Measurements from ENCODE around the gene RGS7.

The RGS7 gene

GRCh38 chr1:240935920-240936319 is 421.1 kb downstream of the RGS7 start:
- Histone ChIP-seq H3K4me1 (no peaks in the 10 kb centered on the region), H3K27me3 (no peaks in the 10 kb centered on the region), H3K4me3 (ENCODE audit: low read depth, low read length) (no peak overlapping the region), H3K9me3 (no peaks in the 10 kb centered on the region), H3K36me3 (no peaks in the 10 kb centered on the region)
- no peak for DNase-seq
- TF ChIP-seq CTCF (IDR thresholded peaks at IDR 0.05; ENCODE audit: low read depth, low read length): no peak

GRCh38 chr1:240931031-240931430 is 426.0 kb downstream of the RGS7 start:
- no peaks in the 10 kb centered on the region for H3K27me3 ChIP-seq
- H3K9me3 ChIP-seq: no peaks in the 10 kb centered on the region; the same call in none of the 2 replicates
- no peak for TF ChIP-seq CTCF (IDR thresholded peaks at IDR 0.05; ENCODE audit: low read depth, low read length)
- H3K36me3 ChIP-seq: no peaks in the 10 kb centered on the region
- no peak overlapping the region for H3K4me3 ChIP-seq (ENCODE audit: low read depth, low read length)
- no peak for DNase-seq
- no peaks in the 10 kb centered on the region for H3K4me1 ChIP-seq

GRCh38 chr1:240928265-240928664 is 428.7 kb downstream of the RGS7 start:
- no peaks in the 10 kb centered on the region for H3K27me3 ChIP-seq
- no peak overlapping the region for H3K4me3 ChIP-seq (ENCODE audit: low read depth, low read length)
- H3K36me3 ChIP-seq: no peaks in the 10 kb centered on the region
- H3K4me1 ChIP-seq: no peaks in the 10 kb centered on the region
- no peak for DNase-seq
- no peak for TF ChIP-seq CTCF (IDR thresholded peaks at IDR 0.05; ENCODE audit: low read depth, low read length)
- no peaks in the 10 kb centered on the region; the same call in none of the 2 replicates for H3K9me3 ChIP-seq

DNA sequence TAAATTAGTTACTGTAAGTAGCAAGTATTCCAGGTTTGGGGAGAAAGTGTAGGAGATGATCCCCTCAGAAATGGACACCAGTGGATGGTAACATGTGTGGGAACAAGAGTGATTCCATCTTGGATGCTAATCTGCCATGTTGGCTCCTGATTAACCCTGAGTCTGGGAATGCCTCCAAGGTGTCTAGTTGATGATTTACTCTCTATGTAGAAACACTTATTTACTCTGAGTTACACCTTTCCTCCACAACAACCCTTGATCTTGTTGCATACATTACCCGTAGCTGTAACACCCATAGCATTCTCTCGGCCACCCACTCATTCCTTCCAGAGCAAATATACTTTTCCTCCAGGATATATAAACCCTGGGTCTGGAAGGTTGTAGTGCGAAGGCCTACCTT is 429.2 kb downstream of the RGS7 start:
- Histone ChIP-seq H3K36me3 (no peaks in the 10 kb centered on the region), H3K4me3 (ENCODE audit: low read depth, low read length) (no peak overlapping the region), H3K4me1 (no peaks in the 10 kb centered on the region), H3K9me3 (no peaks in the 10 kb centered on the region; the same call in none of the 2 replicates), H3K27me3 (no peaks in the 10 kb centered on the region)
- no peak for TF ChIP-seq CTCF (IDR thresholded peaks at IDR 0.05; ENCODE audit: low read depth, low read length)
- no peak for DNase-seq

- DNase-seq: no peak
- H3K4me1 ChIP-seq: no peaks in the 10 kb centered on the region
- no peak overlapping the region for H3K4me3 ChIP-seq (ENCODE audit: low read depth, low read length)
- no peaks in the 10 kb centered on the region; the same call in none of the 2 replicates for H3K9me3 ChIP-seq
- no peak for TF ChIP-seq CTCF (IDR thresholded peaks at IDR 0.05; ENCODE audit: low read depth, low read length)
- no peaks in the 10 kb centered on the region for H3K27me3 ChIP-seq
- no peaks in the 10 kb centered on the region for H3K36me3 ChIP-seq
Observed at GRCh38 chr1:240925273-240925672, 431.7 kb downstream of the RGS7 start.

DNA sequence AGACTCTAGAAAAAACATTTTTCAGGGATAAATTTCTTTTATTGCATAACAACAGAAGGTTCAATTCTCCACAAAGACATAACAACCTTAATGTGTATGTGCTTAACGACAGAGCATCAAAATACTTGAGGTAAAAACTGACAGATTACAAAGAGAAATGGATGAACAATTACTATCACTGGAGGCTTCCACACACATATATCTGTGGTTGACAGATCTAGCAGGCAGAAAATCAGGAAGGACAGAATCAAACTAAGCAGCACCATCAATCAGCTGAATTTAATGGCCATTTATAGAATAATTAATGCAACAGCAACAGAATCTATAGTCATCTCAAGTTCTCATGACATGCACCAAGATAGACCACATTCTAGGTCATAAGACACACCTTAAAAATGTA is 439.0 kb downstream of the RGS7 start:
- H3K9me3 ChIP-seq: no peaks in the 10 kb centered on the region
- no peaks in the 10 kb centered on the region for H3K4me1 ChIP-seq
- no peaks in the 10 kb centered on the region for H3K36me3 ChIP-seq
- no peak for TF ChIP-seq CTCF (IDR thresholded peaks at IDR 0.05; ENCODE audit: low read depth, low read length)
- no peaks in the 10 kb centered on the region for H3K27me3 ChIP-seq
- H3K4me3 ChIP-seq (ENCODE audit: low read depth, low read length): no peak overlapping the region
- DNase-seq: no peak
